MM.1S (cell line): ENCODE results near the gene PTPRA.

Experiments used
- DNase-seq: peaks from one replicate; pipeline ENCODE4 v3.0.0-alpha.2; 2015
- H2AFZ ChIP-seq: fragments of 300-600 bp; sonication (generic); 2 replicates; pipeline ENCODE4 v1.6.0; 2016; ENCODE audit warnings: antibody characterized with exemption, low read length
- H3F3A ChIP-seq: fragments of 300-600 bp; sonication (generic); 2 replicates; pipeline ENCODE4 v1.6.1; 2016; ENCODE audit warnings: mild to moderate bottlenecking, antibody characterized with exemption, low read length, moderate library complexity, mixed read lengths; ENCODE audit not compliant: insufficient read depth
- H3K27ac ChIP-seq: fragments of 300-600 bp; sonication (generic); 2 replicates; pipeline ENCODE4 v1.5.1; 2016; ENCODE audit warnings: mild to moderate bottlenecking, low read length
- H3K27me3 ChIP-seq: fragments of 300-600 bp; sonication (generic); replicated peaks from 2 replicates; pipeline ENCODE4 v1.6.0; 2016; ENCODE audit warnings: low read length; ENCODE audit not compliant: insufficient read depth
- H3K36me3 ChIP-seq: fragments of 300-600 bp; sonication (generic); replicated peaks from 2 replicates; pipeline ENCODE4 v1.6.1; 2016; ENCODE audit warnings: mild to moderate bottlenecking, low read length, mixed read lengths; ENCODE audit not compliant: insufficient read depth
- H3K4me1 ChIP-seq: fragments of 300-600 bp; sonication (generic); 2 replicates; pipeline ENCODE4 v1.6.1; 2016; ENCODE audit warnings: low read length, mixed read lengths
- H3K4me2 ChIP-seq: fragments of 300-600 bp; sonication (generic); 2 replicates; pipeline ENCODE4 v1.6.0; 2016; ENCODE audit warnings: low read depth, low read length
- H3K4me3 ChIP-seq: fragments of 300-600 bp; sonication (generic); 2 replicates; pipeline ENCODE4 v1.5.1; 2016; ENCODE audit warnings: low read length, mixed read lengths
- H3K79me2 ChIP-seq: fragments of 300-600 bp; sonication (generic); 2 replicates; pipeline ENCODE4 v1.6.1; 2016; ENCODE audit warnings: mixed run types, low read length, mixed read lengths
- H3K9ac ChIP-seq: fragments of 300-600 bp; sonication (generic); 2 replicates; pipeline ENCODE4 v1.6.1; 2016; ENCODE audit warnings: low read length, mixed read lengths
- H3K9me2 ChIP-seq: fragments of 300-600 bp; sonication (generic); replicated peaks from 2 replicates; pipeline ENCODE4 v1.6.1; 2016; ENCODE audit warnings: mild to moderate bottlenecking, low read length, mixed read lengths; ENCODE audit not compliant: insufficient read depth
- H3K9me3 ChIP-seq: fragments of 300-600 bp; sonication (generic); replicated peaks from 2 replicates; pipeline ENCODE4 v1.6.1; 2016; ENCODE audit warnings: mild to moderate bottlenecking, low read length, mixed read lengths; ENCODE audit not compliant: insufficient read depth
- H4K20me1 ChIP-seq: fragments of 300-600 bp; sonication (generic); 2 replicates; pipeline ENCODE4 v1.6.1; 2016; ENCODE audit warnings: mild to moderate bottlenecking, low read length, moderate library complexity, mixed read lengths; ENCODE audit not compliant: insufficient read depth
- CTCF ChIP-seq: fragments of 300-600 bp; sonication (generic); IDR thresholded peaks from 2 replicates; pipeline ENCODE4 v1.5.1; 2016; ENCODE audit warnings: antibody characterized with exemption, low read length, mixed read lengths
- EZH2 ChIP-seq: fragments of 300-600 bp; sonication (generic); optimal IDR thresholded peaks from 2 replicates; pipeline ENCODE3; 2017; ENCODE audit warnings: low read depth, mild to moderate bottlenecking, antibody characterized with exemption, low read length, mixed read lengths
- EZH2phosphoT487 ChIP-seq: fragments of 300-600 bp; sonication (generic); IDR thresholded peaks from 2 replicates; pipeline ENCODE4 v1.6.1; 2018; ENCODE audit warnings: antibody characterized with exemption, low read length

Gene PTPRA

GRCh38 chr20:3070725-3071124, 197.4 kb downstream of the PTPRA start:
- Histone ChIP-seq H3K4me2 (no peak overlapping the region), H3K4me1 (peaks cover 9% of the 10 kb centered on the region; the same call in 1 of the 2 replicates), H3K4me3 (no peak overlapping the region), H3K27me3 (no peaks in the 10 kb centered on the region), H3K36me3 (no peaks in the 10 kb centered on the region), H4K20me1 (no peaks in the 10 kb centered on the region), H3K9ac (no peak overlapping the region), H3K9me2 (no peaks in the 10 kb centered on the region), H3K79me2 (no peaks in the 10 kb centered on the region), H3F3A (no peaks in the 10 kb centered on the region), H2AFZ (no peak overlapping the region), H3K9me3 (no peaks in the 10 kb centered on the region), H3K27ac (no peak overlapping the region)
- TF ChIP-seq EZH2phosphoT487 (no peak), CTCF (no peak), EZH2 (no peak)
- DNase-seq: no peak

- no peak overlapping the region for H3K4me3 ChIP-seq
- no peaks in the 10 kb centered on the region for H4K20me1 ChIP-seq
- H3K79me2 ChIP-seq: no peaks in the 10 kb centered on the region
- no peaks in the 10 kb centered on the region for H3K36me3 ChIP-seq
- no peaks in the 10 kb centered on the region for H3K9me3 ChIP-seq
- H3K9ac ChIP-seq: no peak overlapping the region
- H3K4me2 ChIP-seq: no peak overlapping the region
- TF ChIP-seq EZH2phosphoT487: no peak
- TF ChIP-seq CTCF: no peak
- TF ChIP-seq EZH2: no peak
- H3K27ac ChIP-seq: no peak overlapping the region
- DNase-seq: no peak
- H3K4me1 ChIP-seq: peaks cover 9% of the 10 kb centered on the region; the same call in 1 of the 2 replicates
- no peaks in the 10 kb centered on the region for H3F3A ChIP-seq
- no peak overlapping the region for H2AFZ ChIP-seq
- H3K27me3 ChIP-seq: no peaks in the 10 kb centered on the region
- H3K9me2 ChIP-seq: no peaks in the 10 kb centered on the region
Observed at GRCh38 chr20:3071266-3071609, 198.0 kb downstream of the PTPRA start.

GRCh38 chr20:3071610-3072529, 198.6 kb downstream of the PTPRA start, which contains the start of gene OXT:
OXT (plus strand) TSS chr20:3071620; CDS start chr20:3071656, 36 bp downstream.
- Histone ChIP-seq H3F3A (no peaks in the 10 kb centered on the region), H3K4me2 (no peak within 1 kb of the TSS), H3K4me1 (peaks cover 9% of the 10 kb centered on the region; the same call in 1 of the 2 replicates), H3K9me2 (no peaks in the 10 kb centered on the region), H3K4me3 (no peak within 1 kb of the TSS), H3K36me3 (no peaks in the 10 kb centered on the region), H3K27me3 (no peaks in the 10 kb centered on the region), H3K9me3 (no peaks in the 10 kb centered on the region), H4K20me1 (no peaks in the 10 kb centered on the region), H2AFZ (no peak within 1 kb of the TSS), H3K9ac (no peak within 1 kb of the TSS), H3K79me2 (no peaks in the 10 kb centered on the region), H3K27ac (no peak within 1 kb of the TSS)
- no peak for TF ChIP-seq CTCF
- no peak for TF ChIP-seq EZH2phosphoT487
- no peak for TF ChIP-seq EZH2
- no peak for DNase-seq
